HG02973 (cell line): ENCODE measurements around the gene HLA-E.
"Not testable (repeated sequence)": the region's sequence is repeated elsewhere in the genome, so short reads cannot be mapped to it uniquely, and the experiment has no call there.

ENCODE experiments used
- ATAC-seq: cut with Tn5 transposase; IDR thresholded peaks from one replicate; pipeline ENCODE4 v1.9.1; 2021; ENCODE audit warnings: moderate library complexity; ENCODE audit not compliant: unreplicated experiment

HLA-E gene

DNA sequence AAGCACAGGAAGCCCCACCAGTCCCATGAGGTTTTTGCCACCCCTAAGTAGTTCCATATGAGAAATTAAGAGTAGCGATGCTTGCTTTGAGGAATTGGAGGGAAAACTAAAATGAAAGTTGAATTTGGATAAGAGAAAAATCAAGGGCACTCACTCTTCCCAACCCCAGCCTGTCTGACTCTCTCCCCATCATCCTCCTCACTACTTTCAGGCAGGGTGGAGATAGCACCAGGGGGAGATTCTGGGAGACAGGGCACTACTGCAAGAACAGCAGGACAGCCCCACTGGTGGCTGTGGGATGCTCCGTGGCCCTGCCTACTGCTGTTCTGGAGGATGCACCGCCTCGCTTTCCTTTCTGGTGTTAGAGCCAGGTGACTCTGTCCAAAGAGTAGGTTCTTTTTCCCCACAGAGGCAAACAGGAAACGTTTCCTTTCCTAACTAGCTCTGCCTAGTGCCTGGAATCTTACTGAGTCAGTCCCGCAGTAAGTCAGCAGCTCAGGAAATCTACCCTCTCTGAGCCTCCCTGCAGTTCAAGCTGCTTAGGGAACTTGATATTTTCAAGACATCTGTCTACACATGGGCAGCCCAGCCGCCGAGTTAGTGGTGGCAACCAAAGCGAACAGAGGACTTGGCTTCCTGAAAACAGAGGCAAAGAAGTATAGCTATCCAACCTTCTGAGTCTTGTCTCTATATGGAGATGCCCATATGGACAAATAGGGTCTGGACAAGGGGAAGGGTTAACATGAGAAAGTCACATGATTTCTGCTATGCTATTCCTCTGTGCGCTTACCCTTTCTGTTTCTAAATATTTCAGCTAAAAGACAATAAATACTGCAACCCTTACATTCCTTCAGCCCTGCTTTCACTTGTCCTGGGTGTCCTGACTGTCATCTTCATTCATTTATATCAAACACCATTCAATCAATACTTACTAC, 11.4 kb downstream of the HLA-E start:
- ATAC-seq, result no peak

- no peak for ATAC-seq
Measured at GRCh38 chr6:30507849-30508827, 18.8 kb downstream of the HLA-E start.

DNA sequence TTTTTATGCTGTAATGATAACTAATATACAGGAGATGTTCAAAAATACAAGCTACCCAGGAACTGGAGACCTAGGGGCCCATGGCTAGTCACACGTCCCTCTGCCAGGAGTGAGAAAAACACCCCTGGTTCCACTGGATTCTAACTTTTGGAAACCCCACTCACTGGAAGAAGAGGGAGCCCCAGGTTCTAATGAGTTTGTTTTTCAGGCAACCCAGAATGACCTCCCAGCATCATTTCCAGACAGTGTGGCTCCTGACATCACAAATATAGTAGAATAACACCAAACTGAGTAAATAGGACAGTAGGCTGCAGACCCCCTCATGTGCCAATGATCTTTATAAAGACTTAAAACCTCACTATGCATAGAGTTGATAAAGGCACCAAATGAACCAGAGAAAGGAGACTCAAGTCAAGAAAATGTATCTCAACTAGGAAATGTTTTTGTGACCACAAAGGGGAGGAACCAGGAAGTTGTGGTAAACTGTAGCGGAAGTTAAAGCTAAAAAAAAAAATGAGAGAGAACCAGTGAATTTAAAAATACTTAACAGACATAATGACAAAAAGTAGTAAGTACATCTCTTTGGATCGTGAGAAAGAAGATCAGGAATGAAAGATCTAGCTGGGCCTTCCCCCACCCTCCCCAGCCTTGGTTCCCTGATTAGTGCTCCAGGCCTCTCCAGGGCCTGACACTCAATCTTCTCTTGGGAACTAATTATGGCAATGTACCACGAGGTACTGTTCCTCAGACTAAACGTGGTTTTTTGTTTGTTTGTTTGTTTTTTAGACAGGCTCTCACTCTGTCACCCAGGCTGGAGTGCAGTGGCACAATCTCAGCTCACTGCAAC, 19.8 kb downstream of the HLA-E start:
- ATAC-seq, result no peak

DNA sequence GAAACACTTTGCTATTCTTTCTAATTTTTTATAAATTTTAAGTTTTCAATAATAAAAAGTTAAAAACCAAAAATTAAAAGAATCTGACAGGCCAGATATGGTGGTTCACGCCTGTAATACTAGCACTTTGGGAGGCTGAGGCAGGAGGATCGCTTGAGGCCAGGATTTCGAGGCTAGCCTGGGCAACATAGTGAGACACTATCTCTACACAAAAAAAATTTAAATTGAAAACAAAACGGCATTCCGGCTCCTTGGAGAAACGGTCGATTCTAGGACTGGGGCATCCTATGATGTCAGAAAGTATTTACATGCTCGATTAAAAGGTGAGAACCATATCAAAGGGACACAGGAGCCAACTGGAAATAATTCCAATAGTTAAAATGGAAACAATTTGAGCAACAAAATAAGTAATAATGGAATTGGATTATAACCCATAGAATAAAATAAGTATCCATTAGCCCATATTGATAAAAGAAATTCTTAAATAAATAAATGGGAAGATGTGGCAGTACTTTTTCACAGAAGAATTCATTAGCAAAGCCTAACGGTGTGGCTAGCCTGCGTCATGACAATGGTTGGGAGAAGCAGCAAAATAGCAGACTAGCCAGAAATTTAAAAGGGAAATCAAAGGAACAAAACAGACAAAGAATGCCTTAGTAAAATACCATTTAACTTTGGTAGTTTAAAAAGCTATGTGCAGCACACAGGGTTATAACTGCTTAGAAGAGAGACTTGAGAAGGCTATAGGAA, 21.3 kb downstream of the HLA-E start:
- ATAC-seq, result no peak

GRCh38 chr6:30511169-30511546, 21.8 kb downstream of the HLA-E start:
- no peak for ATAC-seq

DNA sequence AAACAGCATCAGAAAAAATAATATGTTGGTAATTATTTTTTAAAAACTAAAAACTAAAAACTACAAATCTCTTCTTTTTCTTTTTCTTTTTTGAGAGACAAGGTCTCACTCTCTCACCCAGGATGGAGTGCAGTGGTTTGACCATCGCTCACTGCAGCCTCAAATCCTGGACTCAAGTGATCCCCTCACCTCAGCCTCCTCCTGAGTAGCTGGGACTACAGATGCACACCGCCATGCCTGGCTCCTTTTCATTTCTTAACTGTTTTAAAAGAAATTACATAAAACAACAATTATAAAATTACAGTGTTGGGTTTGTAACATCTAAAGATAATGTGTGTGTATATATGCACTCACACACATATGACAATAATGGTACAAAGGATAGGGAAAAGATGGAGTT, 24.1 kb downstream of the HLA-E start:
- no peak for ATAC-seq

DNA sequence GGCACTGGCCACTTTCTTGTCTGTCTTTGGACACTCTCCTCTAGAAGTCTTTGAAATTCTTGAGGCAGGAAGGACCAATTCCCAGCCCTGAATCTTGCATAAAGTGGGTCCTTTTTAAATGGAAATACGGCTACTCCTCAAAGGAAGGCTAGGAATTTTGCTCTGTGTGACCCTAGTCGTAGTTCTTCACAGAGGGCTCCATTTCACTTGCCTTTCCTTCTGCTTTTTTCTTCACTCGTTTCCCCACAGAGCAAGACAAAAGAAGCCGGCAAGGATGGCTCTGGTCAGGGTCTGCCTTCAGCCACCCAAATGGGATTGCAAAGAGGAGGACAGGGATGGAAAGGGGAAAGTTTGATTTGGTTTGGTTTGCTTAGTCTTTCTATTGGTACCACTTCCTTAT, 25.8 kb downstream of the HLA-E start:
- no peak for ATAC-seq

DNA sequence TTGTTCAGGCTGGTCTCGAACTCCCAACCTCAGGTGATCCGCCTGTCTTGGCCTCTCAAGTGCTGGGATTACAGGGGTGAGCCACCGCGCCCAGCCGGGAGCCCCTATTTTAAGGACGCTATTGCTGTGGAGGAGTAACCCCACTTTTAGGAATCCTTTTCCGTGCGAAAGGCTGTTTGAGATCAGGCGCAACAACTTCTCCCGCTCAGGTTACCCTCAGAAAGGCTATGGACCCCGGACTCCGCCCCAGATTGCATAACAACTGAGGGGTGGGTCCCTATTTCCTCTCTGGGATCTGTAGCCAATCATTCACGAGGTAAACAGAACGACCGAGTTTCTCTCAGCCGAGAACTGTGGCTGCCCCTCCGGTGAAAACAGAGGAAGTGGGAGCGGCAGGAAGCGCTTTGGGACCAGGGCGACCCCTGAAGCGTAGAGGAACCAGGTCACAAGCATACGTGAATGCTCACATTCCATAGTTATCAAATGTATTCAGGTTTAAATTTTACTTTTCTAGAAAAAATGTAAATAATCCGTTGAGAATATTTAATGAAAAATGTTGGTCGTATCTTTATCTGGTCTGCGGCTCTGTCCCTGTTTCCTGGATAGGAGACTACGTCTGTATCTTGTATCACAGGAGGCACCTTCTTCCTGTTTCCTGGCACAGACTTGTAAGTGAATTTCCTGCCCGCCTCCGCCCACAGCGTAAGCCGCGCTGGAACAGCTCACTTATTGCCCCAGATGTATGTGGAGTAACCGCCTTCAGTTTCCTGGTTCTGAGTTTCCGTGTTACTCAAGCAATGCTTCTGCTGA, 26.8 kb downstream of the HLA-E start:
- ATAC-seq, result peak; percentile 61

DNA sequence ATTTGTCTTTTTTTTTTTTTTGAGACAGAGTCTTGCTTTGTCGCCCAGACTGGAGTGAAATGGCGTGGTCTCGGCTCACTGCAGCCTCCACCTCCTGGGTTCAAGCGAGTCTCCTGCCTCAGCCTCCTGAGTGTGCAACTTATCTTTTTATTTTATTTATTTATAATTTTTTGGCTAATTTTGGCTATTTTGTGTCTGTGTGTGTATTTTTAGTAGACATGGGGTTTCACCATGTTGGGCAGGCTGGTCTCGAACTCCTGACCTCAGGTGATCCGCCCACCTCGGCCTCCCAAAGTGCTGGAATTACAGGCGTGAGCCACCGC, 27.4 kb downstream of the HLA-E start:
- not testable (repeated sequence) for ATAC-seq

DNA sequence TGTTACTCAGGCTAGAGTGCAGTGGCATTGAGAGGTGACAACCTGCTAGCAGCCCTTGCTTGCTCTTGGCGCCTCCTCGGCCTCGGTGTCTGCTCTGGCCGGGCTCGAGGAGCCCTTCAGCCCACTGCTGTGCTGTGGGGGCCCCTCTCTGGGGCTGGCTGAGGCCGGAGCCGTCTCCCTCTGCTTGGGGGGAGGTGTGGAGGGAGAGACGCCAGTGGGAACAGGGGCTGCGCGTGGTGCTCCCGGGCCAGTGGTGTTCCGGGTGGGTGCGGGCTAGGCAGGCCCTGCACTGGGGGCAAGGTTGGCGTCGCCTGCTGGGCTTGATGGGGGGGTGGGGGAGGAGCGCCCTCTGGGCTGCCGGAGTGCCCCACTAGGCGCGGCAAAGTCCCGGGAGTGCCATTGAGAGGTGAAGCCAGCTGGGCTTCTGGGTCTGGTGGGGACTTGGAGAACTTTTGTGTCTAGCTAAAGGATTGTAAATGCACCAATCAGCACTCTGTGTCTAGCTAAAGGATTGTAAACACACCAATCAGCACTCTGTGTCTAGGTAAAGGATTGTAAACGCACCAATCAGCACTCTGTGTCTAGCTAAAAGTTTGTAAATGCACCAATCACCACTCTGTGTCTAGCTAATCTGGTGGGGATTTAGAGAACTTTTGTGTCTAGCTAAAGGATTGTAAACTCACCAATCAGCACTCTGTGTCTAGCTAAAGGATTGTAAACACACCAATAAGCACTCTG, 28.6 kb downstream of the HLA-E start:
- not testable (repeated sequence) for ATAC-seq

DNA sequence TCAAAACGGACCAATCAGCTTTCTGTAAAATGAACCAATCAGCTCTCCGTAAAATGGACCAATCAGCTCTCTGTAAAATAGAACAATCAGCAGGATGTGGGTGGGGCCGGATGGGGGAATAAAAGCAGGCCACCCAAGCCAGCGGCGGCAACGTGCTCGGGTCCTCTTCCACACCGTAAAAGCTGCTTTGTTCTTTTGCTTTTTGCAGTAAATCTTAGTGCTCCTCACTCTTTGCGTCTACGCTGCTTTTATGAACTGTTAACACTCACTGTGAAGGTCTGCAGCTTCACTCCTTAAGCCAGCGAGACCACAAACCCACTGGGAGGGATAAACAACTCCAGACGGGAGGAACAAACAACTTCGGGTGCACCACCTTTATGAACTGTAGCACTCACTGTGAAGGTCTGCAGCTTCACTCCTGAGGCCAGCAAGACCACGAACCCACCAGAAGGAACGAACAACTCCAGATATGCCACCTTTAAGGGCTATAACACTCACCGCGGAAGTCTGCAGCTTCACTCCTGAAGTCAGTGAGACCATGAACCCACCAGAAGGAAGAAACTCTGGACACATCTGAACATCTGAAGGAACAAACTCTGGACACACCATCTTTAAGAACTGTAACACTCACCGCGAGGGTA, 29.3 kb downstream of the HLA-E start:
- ATAC-seq, result not testable (repeated sequence)

DNA sequence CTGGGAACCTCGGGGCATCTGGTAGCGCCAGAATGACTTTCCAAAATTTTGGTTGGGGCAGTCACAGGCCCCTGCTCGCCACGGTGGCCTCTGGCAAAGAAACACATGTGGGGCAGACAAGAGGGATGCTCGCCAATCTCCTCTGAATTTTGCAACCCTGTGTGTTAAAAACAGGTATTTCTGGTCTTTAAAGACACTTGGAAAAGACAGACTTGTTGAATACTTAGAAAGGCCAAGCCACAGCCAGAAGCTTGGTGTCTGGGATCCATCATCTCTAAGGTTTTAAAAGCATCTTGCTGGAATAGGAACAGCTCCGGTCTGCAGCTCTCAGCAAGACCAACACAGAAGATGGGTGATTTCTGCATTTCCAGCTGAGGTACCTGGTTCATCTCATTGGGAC, 31.2 kb downstream of the HLA-E start:
- ATAC-seq, result no peak

DNA sequence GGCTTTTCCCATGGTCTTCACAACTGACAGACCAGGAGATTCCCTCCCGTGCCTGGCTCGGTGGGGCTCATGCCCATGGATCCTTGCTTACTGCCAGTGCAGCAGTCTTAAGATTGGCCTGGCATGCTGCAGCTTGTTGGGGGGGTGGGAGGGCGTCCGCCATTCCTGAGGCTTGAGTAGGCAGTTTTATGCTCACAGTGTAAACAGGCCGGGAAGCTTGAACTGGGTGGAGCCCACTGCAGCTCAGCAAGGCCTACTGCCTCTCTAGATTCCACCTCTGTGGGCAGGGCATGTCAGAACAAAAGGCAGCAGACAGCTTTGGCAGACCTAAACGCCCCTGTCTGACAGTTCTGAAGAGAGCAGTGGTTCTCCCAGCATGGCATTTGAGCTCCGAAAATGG, 31.8 kb downstream of the HLA-E start:
- ATAC-seq, result not testable (repeated sequence)

GRCh38 chr6:30521952-30522351, 32.6 kb downstream of the HLA-E start:
- not testable (repeated sequence) for ATAC-seq

- ATAC-seq, result not testable (repeated sequence)
Measured at GRCh38 chr6:30526444-30526843, 37.1 kb downstream of the HLA-E start.

GRCh38 chr6:30529349-30529875, 40.1 kb downstream of the HLA-E start:
- ATAC-seq, result peak; percentile 47

DNA sequence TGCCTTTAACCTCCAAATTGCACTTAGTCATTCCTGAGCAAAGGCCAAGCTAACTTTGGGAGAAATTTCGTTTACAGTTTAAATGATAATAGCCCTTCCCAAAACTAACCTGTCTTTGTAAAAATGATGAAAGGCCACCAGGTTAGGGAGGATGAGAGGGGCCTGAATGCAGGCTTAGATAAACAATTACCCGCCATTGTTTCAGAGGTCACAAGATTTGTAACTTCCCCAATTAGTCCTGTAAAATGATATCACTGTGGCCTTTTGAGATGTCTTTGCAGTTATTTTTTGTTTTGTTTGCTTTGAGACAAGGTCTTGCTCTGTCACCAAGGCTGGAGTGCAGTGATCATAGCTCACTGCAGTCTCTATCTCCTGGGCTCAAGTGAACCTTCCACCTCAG, 40.7 kb downstream of the HLA-E start:
- no peak for ATAC-seq
